GM19025 (cell line): ENCODE measurements around the gene ADK.

Experiments
- ATAC-seq: cut with Tn5 transposase; IDR thresholded peaks from one replicate; pipeline ENCODE4 v1.9.1; 2021; ENCODE audit warnings: mild to moderate bottlenecking, low read depth, moderate library complexity; ENCODE audit not compliant: unreplicated experiment

The ADK gene

DNA sequence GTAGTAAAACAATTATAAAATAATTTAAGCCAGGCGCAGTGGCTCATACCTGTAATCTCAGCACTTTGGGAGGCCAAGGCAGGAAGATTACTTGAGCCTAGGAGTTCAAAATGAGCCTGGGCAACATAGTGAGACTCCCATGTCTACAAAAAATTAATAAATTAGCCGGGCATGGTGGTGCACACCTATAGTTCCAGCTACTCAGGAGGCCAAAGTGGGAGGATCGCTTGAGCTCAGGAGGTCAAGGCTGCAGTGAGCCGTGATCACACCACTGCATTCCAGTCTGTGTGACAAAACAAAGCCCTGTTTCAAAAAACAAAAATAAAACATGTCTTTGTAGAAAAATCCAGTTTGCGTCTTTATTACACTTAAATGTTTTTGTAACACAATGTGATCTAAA is 533.4 kb downstream of the ADK start:
- no peak for ATAC-seq

DNA sequence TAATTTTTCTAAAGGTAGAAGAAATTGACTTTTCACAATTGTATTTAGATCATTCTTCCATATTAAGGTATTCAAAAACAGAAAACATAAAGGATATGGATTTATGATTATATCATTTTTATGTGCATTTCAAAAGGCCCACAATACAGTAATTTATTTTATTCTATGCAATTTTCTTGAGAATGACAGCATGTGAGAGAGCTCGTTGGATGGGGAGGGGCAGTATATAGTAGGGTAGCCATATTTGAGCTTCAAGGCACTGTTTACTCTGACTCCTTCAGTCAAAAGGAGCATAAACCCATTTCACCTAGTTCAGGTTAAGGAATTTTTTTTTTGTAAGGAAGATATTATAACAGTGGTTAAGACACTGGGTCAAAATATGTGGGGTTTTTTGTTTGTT is 534.5 kb downstream of the ADK start:
- no peak for ATAC-seq

DNA sequence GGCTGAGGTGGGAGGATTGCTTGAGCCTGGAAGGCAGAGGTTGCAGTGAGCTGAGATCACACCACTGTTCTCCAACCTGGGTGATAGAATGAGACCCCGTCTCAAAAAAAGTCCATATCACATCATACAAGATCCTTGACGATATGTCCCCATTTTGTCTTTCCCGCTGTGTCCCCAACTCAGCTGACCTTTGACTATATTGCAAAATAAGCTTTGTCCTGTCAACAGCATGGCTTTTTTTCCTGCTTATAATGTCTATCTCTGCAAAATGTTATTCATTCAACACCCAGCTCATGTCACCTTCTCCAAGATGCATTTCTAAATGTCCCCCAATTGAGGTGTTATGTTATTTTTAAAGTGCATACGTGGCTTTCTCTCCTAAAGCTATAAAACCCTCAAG is 539.4 kb downstream of the ADK start:
- ATAC-seq: no peak

DNA sequence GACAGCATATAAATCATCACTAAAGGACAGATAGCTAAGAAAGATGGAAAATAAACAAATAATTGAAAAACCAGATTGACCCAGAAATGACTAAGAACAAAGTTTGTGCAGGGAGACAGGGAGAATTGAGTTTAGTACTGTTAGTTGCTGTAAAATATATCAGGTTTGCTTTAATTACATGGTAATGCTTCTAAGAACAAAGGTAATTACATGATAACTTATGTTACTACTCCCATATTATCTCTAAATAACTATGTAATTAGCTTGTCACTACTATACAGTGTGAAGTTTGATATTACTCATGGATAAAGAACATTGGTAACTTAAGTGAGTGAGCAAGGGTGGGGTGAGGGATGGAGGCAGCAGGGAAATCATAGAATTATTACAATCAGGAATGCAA is 540.1 kb downstream of the ADK start:
- ATAC-seq: no peak

- ATAC-seq: no peak
Measured at GRCh38 chr10:74704629-74705357, 553.8 kb downstream of the ADK start.

GRCh38 chr10:74705358-74705980 is 554.4 kb downstream of the ADK start:
- no peak for ATAC-seq

DNA sequence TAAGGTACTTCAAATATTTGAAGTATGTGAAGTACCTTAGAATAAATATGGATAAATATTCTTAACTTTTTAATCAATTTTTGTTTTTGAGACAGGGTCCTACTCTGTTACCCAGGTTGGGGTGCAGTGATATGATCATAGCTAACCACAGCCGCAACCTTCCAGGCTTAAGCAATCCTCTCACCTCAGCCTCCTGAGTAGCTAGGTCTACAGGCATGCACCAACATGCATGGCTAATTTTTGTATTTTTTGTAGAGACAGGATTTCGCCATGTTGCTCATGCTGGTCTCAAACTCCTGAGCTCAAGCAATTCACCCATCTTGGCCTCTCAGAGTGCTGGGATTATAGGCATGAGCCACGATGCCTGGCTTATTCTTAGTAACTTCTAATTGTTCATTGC is 555.9 kb downstream of the ADK start:
- ATAC-seq: no peak

GRCh38 chr10:74708246-74708645 is 557.2 kb downstream of the ADK start:
- ATAC-seq: no peak

DNA sequence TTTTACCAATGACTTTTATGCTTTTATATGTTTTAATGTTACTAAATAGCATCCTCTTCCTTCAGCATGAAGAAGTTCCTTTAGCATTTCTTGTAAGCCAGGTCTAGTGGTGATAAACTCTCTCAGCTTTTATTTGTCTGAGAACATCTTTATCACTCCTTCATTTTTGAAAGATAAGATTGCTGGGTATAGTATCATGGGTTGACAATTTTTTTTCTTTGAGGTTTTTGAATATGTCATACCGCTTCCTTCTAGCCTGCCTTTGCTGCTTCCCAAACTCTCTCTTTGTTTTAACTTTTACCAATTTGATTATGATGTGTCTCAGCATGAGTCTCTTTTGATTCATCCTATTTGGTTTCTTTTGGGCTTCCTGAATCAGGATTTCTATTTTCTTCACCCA is 567.2 kb downstream of the ADK start:
- ATAC-seq: no peak

GRCh38 chr10:74728225-74728624 is 577.2 kb downstream of the ADK start:
- ATAC-seq: no peak

DNA sequence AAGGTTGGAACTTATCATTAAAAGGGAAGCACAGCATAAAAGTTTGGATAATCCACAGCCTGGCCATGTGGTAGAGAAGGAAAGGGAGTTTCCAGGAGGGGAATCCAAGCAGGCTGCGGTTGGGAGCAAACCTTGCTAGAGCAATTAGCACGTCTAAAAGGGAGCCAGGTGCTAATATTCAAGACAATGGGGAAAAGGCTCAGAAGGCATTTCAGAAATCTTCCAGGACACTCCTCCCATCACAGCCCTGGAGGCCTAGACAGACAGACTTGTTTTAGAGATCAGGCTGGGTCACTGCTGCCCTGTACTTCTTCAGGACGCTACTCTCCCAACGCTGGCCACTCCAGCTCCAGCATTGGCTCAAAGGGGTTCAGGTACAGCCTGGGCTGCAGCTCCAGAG is 579.2 kb downstream of the ADK start:
- ATAC-seq: no peak

- ATAC-seq: no peak
Measured at GRCh38 chr10:74733612-74734011, 582.6 kb downstream of the ADK start.

DNA sequence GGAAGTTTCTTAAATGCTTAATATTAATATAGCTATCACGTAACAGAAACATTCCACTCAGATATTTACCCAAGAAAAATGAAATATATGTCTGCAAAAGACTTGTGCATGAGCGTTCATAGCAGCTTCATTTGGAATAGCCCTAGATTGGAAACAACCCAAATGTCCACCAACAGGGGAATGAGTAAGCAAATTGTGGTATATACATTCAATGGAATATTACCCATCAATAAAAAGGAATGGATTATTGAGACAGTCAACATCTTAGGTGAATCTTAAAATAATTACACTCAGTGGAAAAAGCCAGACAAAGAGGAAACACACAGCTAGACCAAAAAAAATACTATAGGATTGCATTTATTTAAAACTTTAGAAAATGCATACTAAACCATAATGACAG is 585.0 kb downstream of the ADK start:
- ATAC-seq: no peak

DNA sequence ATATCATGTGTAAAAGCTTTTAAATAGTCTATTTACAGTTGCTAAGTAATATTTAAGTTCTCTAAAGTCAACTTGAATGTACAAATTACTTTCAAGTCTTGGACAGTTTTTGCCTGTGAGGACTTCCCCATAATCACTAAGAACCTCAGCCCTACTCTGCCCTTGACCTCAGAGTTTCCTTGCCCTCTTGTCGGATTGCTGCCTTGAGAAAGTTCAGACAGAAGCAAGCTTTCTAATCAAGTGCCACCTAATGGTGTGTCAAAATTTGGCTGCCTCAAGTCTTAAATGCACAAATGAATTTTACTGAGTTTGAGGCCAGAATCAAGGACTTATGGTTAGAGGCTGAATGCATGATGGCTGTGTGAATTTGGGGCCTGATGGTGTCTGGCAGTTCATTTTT is 587.0 kb downstream of the ADK start:
- no peak for ATAC-seq

DNA sequence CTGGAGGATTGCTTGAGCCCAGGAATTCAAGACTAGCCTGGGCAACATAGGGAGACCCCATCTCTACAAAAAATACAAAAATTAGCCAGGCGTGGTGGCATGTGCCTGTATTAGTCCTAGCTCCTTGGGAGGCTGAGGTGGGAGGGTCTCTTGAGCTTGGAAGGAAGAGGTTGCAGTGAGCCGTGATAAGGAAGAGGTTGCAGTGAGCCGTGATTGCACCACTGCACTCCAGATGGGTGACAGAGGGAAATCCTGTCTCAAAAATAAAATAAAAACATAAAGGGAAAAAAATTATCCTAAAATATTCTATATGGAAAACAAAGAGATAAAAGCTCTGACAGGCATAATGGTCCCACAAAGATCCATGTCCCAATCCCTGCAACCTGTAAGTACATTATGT is 587.5 kb downstream of the ADK start:
- no peak for ATAC-seq

- ATAC-seq: peak; percentile 82
Measured at GRCh38 chr10:74738985-74739567, 588.1 kb downstream of the ADK start.

DNA sequence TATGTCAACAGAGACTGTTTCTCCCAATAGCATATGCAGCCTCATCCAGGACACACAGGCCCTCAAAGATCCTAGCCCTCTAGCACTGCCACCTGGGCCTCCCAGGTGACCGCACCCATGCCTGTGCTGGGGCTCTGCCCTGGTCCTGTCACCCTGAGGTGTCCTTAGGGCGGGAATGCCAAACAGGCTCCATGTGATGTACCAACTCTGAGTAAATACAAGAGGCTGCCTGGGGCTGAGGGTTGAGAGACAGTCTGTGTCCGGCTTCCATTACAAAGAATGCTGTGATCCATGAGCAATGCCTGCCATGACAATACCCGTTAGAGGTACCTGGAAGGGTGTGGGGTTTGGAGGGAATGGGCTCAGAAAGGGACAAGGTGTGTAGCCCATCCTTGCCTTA is 592.4 kb downstream of the ADK start:
- no peak for ATAC-seq

- no peak for ATAC-seq
Measured at GRCh38 chr10:74745449-74745848, 594.4 kb downstream of the ADK start.

GRCh38 chr10:74746813-74747212 is 595.8 kb downstream of the ADK start:
- no peak for ATAC-seq

- no peak for ATAC-seq
Measured at GRCh38 chr10:74748468-74749031, 597.5 kb downstream of the ADK start.

DNA sequence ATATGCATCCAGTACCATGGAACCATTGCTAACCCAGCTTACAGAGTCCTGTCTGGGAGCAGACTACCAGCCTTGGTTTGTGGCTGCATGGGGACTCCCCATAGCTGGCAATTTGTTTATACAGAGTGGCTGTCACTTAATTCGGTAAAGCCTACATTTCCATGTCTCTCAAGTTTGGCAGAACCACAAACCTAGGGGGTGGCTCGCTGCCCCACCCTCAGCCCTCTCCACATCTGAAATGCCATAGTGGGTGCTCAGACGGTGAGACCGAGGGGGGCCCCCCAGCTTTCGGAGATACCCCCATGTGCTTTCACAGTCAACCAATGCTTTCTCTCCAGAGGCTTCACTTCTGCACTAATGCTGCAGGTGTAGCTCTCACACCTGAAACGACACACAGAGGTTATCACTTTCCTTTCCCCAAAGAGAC is 599.8 kb downstream of the ADK start:
- no peak for ATAC-seq
